SU-DHL-6 (cell line): ENCODE data around the gene SH3BP5.

Experiments
- EZH2phosphoT487 ChIP-seq: fragments of 200-600 bp; sonication (generic), shearing (Covaris generic); conservative IDR thresholded peaks from 2 replicates; pipeline ENCODE4 v1.6.1; 2018; ENCODE audit warnings: mild to moderate bottlenecking, antibody characterized with exemption, low read length, moderate library complexity, mixed read lengths
- TF ChIP-seq, protein P1 (sequence below): fragments of 200-600 bp; sonication (generic); IDR thresholded peaks from one replicate; pipeline ENCODE4 v1.5.1; 2017; ENCODE audit warnings: antibody characterized with exemption, mild to moderate bottlenecking, low read length, moderate library complexity; ENCODE audit not compliant: insufficient read depth, poor library complexity, severe bottlenecking

GRCh38 chr3:15271785-15272381 is 60.5 kb downstream of the SH3BP5 start:
- TF ChIP-seq, protein P1, sequence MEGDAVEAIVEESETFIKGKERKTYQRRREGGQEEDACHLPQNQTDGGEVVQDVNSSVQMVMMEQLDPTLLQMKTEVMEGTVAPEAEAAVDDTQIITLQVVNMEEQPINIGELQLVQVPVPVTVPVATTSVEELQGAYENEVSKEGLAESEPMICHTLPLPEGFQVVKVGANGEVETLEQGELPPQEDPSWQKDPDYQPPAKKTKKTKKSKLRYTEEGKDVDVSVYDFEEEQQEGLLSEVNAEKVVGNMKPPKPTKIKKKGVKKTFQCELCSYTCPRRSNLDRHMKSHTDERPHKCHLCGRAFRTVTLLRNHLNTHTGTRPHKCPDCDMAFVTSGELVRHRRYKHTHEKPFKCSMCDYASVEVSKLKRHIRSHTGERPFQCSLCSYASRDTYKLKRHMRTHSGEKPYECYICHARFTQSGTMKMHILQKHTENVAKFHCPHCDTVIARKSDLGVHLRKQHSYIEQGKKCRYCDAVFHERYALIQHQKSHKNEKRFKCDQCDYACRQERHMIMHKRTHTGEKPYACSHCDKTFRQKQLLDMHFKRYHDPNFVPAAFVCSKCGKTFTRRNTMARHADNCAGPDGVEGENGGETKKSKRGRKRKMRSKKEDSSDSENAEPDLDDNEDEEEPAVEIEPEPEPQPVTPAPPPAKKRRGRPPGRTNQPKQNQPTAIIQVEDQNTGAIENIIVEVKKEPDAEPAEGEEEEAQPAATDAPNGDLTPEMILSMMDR = no peak
- no peak for TF ChIP-seq EZH2phosphoT487
